Measurements from ENCODE around the gene MEAF6. TPM values are rescaled to one million over a fixed set of nuclear protein-coding genes. Genes with fewer than 3 reads are reported as not detected.

MEAF6 gene
- total and polyA plus RNA-seq, 2 donors (not counting 1 experiment from before 2014, with no cell fraction given), result 49.4 to 56.0 TPM

DNA sequence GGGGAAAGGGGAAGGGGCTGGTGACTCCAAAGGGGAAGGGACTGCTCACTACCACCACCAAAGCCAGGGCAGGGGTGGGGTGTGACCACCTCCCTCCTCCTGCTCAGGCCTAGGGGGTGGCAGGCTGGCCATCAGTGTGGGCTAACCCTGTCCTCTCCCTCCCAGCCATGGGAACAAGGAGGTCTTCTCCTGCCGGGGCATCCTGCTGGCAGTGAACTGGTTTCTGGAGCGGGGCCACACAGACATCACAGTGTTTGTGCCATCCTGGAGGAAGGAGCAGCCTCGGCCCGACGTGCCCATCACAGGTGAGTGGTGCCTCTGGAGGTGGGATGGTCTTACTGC lies 34.5 kb downstream of the MEAF6 start:
- no peak for TF ChIP-seq EZH2 (IDR thresholded peaks at IDR 0.05; ENCODE audit: low read length, missing control alignments)
- TF ChIP-seq, protein P1, sequence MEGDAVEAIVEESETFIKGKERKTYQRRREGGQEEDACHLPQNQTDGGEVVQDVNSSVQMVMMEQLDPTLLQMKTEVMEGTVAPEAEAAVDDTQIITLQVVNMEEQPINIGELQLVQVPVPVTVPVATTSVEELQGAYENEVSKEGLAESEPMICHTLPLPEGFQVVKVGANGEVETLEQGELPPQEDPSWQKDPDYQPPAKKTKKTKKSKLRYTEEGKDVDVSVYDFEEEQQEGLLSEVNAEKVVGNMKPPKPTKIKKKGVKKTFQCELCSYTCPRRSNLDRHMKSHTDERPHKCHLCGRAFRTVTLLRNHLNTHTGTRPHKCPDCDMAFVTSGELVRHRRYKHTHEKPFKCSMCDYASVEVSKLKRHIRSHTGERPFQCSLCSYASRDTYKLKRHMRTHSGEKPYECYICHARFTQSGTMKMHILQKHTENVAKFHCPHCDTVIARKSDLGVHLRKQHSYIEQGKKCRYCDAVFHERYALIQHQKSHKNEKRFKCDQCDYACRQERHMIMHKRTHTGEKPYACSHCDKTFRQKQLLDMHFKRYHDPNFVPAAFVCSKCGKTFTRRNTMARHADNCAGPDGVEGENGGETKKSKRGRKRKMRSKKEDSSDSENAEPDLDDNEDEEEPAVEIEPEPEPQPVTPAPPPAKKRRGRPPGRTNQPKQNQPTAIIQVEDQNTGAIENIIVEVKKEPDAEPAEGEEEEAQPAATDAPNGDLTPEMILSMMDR (conservative IDR thresholded peaks at IDR 0.05 in 1 of 2, IDR thresholded peaks at IDR 0.05 in 1 of 2; ENCODE audit: low read depth in 1 of 2, low read length in 2 of 2), result no peak
- Histone ChIP-seq H3K27ac (ENCODE audit: insufficient read depth, low read length) (peak overlapping the region; percentile 92), H3K4me1 (ENCODE audit: control insufficient read depth, extremely low read depth, insufficient read depth, low read length) (peaks cover 38% of the 10 kb centered on the region), H2AFZ (ENCODE audit: low read length) (no peak overlapping the region), H3K9ac (ENCODE audit: insufficient read depth, low read length) (peak overlapping the region; percentile 1), H3K79me2 (ENCODE audit: control insufficient read depth, insufficient read depth, low read length) (peaks cover 51% of the 10 kb centered on the region), H3K4me2 (ENCODE audit: extremely low read depth, insufficient read depth, low read length) (peak overlapping the region; percentile 88), H3K27me3 (ENCODE audit: control insufficient read depth, insufficient read depth, low read length) (no peaks in the 10 kb centered on the region), H4K20me1 (ENCODE audit: control insufficient read depth, extremely low read depth, insufficient read depth, low read length) (no peaks in the 10 kb centered on the region), H3K36me3 (ENCODE audit: control insufficient read depth, insufficient read depth, low read length) (peaks cover 36% of the 10 kb centered on the region), H3K4me3 (replicated peaks in 1 of 4; ENCODE audit: control extremely low read depth in 1 of 4, insufficient read depth in 1 of 4, low read depth in 3 of 4, low read length in 4 of 4) (peak overlapping the region in 2 of 4 experiments; percentile 22 to 85), H3K9me3 (ENCODE audit: control insufficient read depth, insufficient read depth, low read depth, low read length) (no peaks in the 10 kb centered on the region)
- DNase-seq (ENCODE audit: low read depth in 2 of 2), result no peak

GRCh38 chr1:37479255-37480124 lies 35.1 kb downstream of the MEAF6 start:
- peak; percentile 83 to 88 for DNase-seq (ENCODE audit: low read depth in 2 of 2)
- no peaks in the 10 kb centered on the region for H4K20me1 ChIP-seq (ENCODE audit: control insufficient read depth, extremely low read depth, insufficient read depth, low read length)
- no peaks in the 10 kb centered on the region for H3K27me3 ChIP-seq (ENCODE audit: control insufficient read depth, insufficient read depth, low read length)
- H3K4me2 ChIP-seq (ENCODE audit: extremely low read depth, insufficient read depth, low read length), result peak overlapping the region; percentile 88
- peak overlapping the region in 3 of 4 experiments; percentile 28 to 85 (median 51) for H3K4me3 ChIP-seq (replicated peaks in 1 of 4; ENCODE audit: control extremely low read depth in 1 of 4, insufficient read depth in 1 of 4, low read depth in 3 of 4, low read length in 4 of 4)
- H3K36me3 ChIP-seq (ENCODE audit: control insufficient read depth, insufficient read depth, low read length), result peaks cover 36% of the 10 kb centered on the region
- H3K4me1 ChIP-seq (ENCODE audit: control insufficient read depth, extremely low read depth, insufficient read depth, low read length), result peaks cover 34% of the 10 kb centered on the region
- H3K27ac ChIP-seq (ENCODE audit: insufficient read depth, low read length), result peak overlapping the region; percentile 92
- peak overlapping the region; percentile 57 for H3K9ac ChIP-seq (ENCODE audit: insufficient read depth, low read length)
- no peaks in the 10 kb centered on the region for H3K9me3 ChIP-seq (ENCODE audit: control insufficient read depth, insufficient read depth, low read depth, low read length)
- peaks cover 56% of the 10 kb centered on the region for H3K79me2 ChIP-seq (ENCODE audit: control insufficient read depth, insufficient read depth, low read length)
- no peak overlapping the region for H2AFZ ChIP-seq (ENCODE audit: low read length)
- TF ChIP-seq EZH2 (IDR thresholded peaks at IDR 0.05; ENCODE audit: low read length, missing control alignments), result no peak

- H3K4me3 ChIP-seq (replicated peaks in 1 of 4; ENCODE audit: control extremely low read depth in 1 of 4, insufficient read depth in 1 of 4, low read depth in 3 of 4, low read length in 4 of 4), result peak overlapping the region in 2 of 4 experiments; percentile 83 to 85
- H3K36me3 ChIP-seq (ENCODE audit: control insufficient read depth, insufficient read depth, low read length), result peaks cover 34% of the 10 kb centered on the region
- H3K27me3 ChIP-seq (ENCODE audit: control insufficient read depth, insufficient read depth, low read length), result no peaks in the 10 kb centered on the region
- H3K4me2 ChIP-seq (ENCODE audit: extremely low read depth, insufficient read depth, low read length), result peak overlapping the region; percentile 88
- peaks cover 58% of the 10 kb centered on the region for H3K79me2 ChIP-seq (ENCODE audit: control insufficient read depth, insufficient read depth, low read length)
- no peak overlapping the region for H2AFZ ChIP-seq (ENCODE audit: low read length)
- peak; percentile 44 to 54 for DNase-seq (ENCODE audit: low read depth in 2 of 2)
- peak overlapping the region; percentile 92 for H3K27ac ChIP-seq (ENCODE audit: insufficient read depth, low read length)
- H3K9ac ChIP-seq (ENCODE audit: insufficient read depth, low read length), result no peak overlapping the region
- H3K9me3 ChIP-seq (ENCODE audit: control insufficient read depth, insufficient read depth, low read depth, low read length), result no peaks in the 10 kb centered on the region
- H4K20me1 ChIP-seq (ENCODE audit: control insufficient read depth, extremely low read depth, insufficient read depth, low read length), result no peaks in the 10 kb centered on the region
- TF ChIP-seq, protein P1 (conservative IDR thresholded peaks at IDR 0.05 in 1 of 2, IDR thresholded peaks at IDR 0.05 in 1 of 2; ENCODE audit: low read depth in 1 of 2, low read length in 2 of 2), result no peak
- no peak for TF ChIP-seq EZH2 (IDR thresholded peaks at IDR 0.05; ENCODE audit: low read length, missing control alignments)
- H3K4me1 ChIP-seq (ENCODE audit: control insufficient read depth, extremely low read depth, insufficient read depth, low read length), result peaks cover 37% of the 10 kb centered on the region
These were observed 35.7 kb downstream of the MEAF6 start for GRCh38 chr1:37478890-37479254.

Data from fibroblast of lung (primary cell).